GM23338 (cell line): Measurements from ENCODE around the gene TST.

Source experiments
- CREB1 ChIP-seq: fragments of 250-450 bp; sonication (Bioruptor Pico); IDR thresholded peaks from 2 replicates; pipeline ENCODE4 v1.5.0; 2020; ENCODE audit warnings: low read depth, mild to moderate bottlenecking, moderate library complexity
- EZH2 ChIP-seq: fragments of 200-600 bp; sonication (generic); IDR thresholded peaks from one replicate; pipeline ENCODE4 v1.8.0; 2017; ENCODE audit warnings: antibody characterized with exemption, mild to moderate bottlenecking, low read depth; ENCODE audit not compliant: unreplicated experiment
- EZH2phosphoT487 ChIP-seq: fragments of 200-600 bp; sonication (generic); IDR thresholded peaks from one replicate; pipeline ENCODE4 v1.8.1; 2018; ENCODE audit warnings: antibody characterized with exemption; ENCODE audit not compliant: unreplicated experiment
- JUNB ChIP-seq: IDR thresholded peaks from one replicate; pipeline ENCODE4 v1.6.1; 2016; ENCODE audit warnings: antibody characterized with exemption; ENCODE audit not compliant: unreplicated experiment
- NANOG ChIP-seq: IDR thresholded peaks from 2 replicates; pipeline ENCODE4 v1.6.1; 2016; ENCODE audit warnings: antibody characterized with exemption, borderline replicate concordance
- POLR2AphosphoS5 ChIP-seq: IDR thresholded peaks from 2 replicates; pipeline ENCODE4 v1.6.1; 2016; ENCODE audit warnings: antibody characterized with exemption, low read depth
- STAT1 ChIP-seq: IDR thresholded peaks from one replicate; pipeline ENCODE4 v1.6.1; 2016; ENCODE audit warnings: antibody characterized with exemption; ENCODE audit not compliant: unreplicated experiment
- ZNF114 ChIP-seq: fragments of 250-450 bp; sonication (Bioruptor Pico); IDR thresholded peaks from 2 replicates; pipeline ENCODE4 v1.5.0; 2020; ENCODE audit warnings: mild to moderate bottlenecking, moderate library complexity
- ZNF331 ChIP-seq: fragments of 250-450 bp; sonication (Bioruptor Pico); IDR thresholded peaks from 2 replicates; pipeline ENCODE4 v1.5.0; 2020; ENCODE audit warnings: low read depth, mild to moderate bottlenecking, moderate library complexity
- TF ChIP-seq, protein P1 (sequence below), 2 experiments: fragments of 200-600 bp in 1 of 2; sonication (generic) in 1 of 2; conservative IDR thresholded peaks; 2 replicates each; pipeline versions ENCODE4 v1.5.1 to v1.6.1; 2016 to 2017; ENCODE audit warnings: antibody characterized with exemption in 2 of 2, low read depth in 2 of 2, mild to moderate bottlenecking in 2 of 2, moderate library complexity in 1 of 2
- TF ChIP-seq, protein P2 (sequence below): IDR thresholded peaks from one replicate; pipeline ENCODE4 v1.6.1; 2018; ENCODE audit warnings: antibody characterized with exemption; ENCODE audit not compliant: unreplicated experiment
- TF ChIP-seq, protein P3 (sequence below): fragments of 250-450 bp; sonication (Bioruptor Pico); IDR thresholded peaks from 2 replicates; pipeline ENCODE4 v1.5.0; 2020; ENCODE audit warnings: mild to moderate bottlenecking, moderate library complexity
- TF ChIP-seq, protein P4 (sequence below): IDR thresholded peaks from 2 replicates; pipeline ENCODE4 v1.6.1; 2016; ENCODE audit warnings: antibody characterized with exemption

GRCh38 chr22:37057226-37057625, 38.0 kb upstream of the TST start:
- no peak for TF ChIP-seq EZH2
- TF ChIP-seq, protein P1, sequence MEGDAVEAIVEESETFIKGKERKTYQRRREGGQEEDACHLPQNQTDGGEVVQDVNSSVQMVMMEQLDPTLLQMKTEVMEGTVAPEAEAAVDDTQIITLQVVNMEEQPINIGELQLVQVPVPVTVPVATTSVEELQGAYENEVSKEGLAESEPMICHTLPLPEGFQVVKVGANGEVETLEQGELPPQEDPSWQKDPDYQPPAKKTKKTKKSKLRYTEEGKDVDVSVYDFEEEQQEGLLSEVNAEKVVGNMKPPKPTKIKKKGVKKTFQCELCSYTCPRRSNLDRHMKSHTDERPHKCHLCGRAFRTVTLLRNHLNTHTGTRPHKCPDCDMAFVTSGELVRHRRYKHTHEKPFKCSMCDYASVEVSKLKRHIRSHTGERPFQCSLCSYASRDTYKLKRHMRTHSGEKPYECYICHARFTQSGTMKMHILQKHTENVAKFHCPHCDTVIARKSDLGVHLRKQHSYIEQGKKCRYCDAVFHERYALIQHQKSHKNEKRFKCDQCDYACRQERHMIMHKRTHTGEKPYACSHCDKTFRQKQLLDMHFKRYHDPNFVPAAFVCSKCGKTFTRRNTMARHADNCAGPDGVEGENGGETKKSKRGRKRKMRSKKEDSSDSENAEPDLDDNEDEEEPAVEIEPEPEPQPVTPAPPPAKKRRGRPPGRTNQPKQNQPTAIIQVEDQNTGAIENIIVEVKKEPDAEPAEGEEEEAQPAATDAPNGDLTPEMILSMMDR (conservative IDR thresholded peaks at IDR 0.05; ENCODE audit: low read depth in 2 of 2) = no peak
- TF ChIP-seq, protein P2, sequence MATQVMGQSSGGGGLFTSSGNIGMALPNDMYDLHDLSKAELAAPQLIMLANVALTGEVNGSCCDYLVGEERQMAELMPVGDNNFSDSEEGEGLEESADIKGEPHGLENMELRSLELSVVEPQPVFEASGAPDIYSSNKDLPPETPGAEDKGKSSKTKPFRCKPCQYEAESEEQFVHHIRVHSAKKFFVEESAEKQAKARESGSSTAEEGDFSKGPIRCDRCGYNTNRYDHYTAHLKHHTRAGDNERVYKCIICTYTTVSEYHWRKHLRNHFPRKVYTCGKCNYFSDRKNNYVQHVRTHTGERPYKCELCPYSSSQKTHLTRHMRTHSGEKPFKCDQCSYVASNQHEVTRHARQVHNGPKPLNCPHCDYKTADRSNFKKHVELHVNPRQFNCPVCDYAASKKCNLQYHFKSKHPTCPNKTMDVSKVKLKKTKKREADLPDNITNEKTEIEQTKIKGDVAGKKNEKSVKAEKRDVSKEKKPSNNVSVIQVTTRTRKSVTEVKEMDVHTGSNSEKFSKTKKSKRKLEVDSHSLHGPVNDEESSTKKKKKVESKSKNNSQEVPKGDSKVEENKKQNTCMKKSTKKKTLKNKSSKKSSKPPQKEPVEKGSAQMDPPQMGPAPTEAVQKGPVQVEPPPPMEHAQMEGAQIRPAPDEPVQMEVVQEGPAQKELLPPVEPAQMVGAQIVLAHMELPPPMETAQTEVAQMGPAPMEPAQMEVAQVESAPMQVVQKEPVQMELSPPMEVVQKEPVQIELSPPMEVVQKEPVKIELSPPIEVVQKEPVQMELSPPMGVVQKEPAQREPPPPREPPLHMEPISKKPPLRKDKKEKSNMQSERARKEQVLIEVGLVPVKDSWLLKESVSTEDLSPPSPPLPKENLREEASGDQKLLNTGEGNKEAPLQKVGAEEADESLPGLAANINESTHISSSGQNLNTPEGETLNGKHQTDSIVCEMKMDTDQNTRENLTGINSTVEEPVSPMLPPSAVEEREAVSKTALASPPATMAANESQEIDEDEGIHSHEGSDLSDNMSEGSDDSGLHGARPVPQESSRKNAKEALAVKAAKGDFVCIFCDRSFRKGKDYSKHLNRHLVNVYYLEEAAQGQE = no peak
- no peak for TF ChIP-seq POLR2AphosphoS5
- TF ChIP-seq, protein P3, sequence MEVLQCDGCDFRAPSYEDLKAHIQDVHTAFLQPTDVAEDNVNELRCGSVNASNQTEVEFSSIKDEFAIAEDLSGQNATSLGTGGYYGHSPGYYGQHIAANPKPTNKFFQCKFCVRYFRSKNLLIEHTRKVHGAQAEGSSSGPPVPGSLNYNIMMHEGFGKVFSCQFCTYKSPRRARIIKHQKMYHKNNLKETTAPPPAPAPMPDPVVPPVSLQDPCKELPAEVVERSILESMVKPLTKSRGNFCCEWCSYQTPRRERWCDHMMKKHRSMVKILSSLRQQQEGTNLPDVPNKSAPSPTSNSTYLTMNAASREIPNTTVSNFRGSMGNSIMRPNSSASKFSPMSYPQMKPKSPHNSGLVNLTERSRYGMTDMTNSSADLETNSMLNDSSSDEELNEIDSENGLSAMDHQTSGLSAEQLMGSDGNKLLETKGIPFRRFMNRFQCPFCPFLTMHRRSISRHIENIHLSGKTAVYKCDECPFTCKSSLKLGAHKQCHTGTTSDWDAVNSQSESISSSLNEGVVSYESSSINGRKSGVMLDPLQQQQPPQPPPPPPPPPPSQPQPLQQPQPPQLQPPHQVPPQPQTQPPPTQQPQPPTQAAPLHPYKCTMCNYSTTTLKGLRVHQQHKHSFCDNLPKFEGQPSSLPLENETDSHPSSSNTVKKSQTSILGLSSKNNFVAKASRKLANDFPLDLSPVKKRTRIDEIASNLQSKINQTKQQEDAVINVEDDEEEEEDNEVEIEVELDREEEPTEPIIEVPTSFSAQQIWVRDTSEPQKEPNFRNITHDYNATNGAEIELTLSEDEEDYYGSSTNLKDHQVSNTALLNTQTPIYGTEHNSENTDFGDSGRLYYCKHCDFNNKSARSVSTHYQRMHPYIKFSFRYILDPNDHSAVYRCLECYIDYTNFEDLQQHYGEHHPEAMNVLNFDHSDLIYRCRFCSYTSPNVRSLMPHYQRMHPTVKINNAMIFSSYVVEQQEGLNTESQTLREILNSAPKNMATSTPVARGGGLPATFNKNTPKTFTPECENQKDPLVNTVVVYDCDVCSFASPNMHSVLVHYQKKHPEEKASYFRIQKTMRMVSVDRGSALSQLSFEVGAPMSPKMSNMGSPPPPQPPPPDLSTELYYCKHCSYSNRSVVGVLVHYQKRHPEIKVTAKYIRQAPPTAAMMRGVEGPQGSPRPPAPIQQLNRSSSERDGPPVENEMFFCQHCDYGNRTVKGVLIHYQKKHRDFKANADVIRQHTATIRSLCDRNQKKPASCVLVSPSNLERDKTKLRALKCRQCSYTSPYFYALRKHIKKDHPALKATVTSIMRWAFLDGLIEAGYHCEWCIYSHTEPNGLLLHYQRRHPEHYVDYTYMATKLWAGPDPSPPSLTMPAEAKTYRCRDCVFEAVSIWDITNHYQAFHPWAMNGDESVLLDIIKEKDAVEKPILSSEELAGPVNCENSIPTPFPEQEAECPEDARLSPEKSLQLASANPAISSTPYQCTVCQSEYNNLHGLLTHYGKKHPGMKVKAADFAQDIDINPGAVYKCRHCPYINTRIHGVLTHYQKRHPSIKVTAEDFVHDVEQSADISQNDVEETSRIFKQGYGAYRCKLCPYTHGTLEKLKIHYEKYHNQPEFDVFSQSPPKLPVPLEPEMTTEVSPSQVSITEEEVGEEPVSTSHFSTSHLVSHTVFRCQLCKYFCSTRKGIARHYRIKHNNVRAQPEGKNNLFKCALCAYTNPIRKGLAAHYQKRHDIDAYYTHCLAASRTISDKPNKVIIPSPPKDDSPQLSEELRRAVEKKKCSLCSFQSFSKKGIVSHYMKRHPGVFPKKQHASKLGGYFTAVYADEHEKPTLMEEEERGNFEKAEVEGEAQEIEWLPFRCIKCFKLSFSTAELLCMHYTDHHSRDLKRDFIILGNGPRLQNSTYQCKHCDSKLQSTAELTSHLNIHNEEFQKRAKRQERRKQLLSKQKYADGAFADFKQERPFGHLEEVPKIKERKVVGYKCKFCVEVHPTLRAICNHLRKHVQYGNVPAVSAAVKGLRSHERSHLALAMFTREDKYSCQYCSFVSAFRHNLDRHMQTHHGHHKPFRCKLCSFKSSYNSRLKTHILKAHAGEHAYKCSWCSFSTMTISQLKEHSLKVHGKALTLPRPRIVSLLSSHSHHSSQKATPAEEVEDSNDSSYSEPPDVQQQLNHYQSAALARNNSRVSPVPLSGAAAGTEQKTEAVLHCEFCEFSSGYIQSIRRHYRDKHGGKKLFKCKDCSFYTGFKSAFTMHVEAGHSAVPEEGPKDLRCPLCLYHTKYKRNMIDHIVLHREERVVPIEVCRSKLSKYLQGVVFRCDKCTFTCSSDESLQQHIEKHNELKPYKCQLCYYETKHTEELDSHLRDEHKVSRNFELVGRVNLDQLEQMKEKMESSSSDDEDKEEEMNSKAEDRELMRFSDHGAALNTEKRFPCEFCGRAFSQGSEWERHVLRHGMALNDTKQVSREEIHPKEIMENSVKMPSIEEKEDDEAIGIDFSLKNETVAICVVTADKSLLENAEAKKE (CRISPR knock-in tag) = no peak
- no peak for TF ChIP-seq ZNF114 (CRISPR knock-in tag)
- TF ChIP-seq JUNB = no peak
- TF ChIP-seq ZNF331 (CRISPR knock-in tag) = no peak
- TF ChIP-seq CREB1 (CRISPR knock-in tag) = no peak
- no peak for TF ChIP-seq EZH2phosphoT487
- TF ChIP-seq, protein P4, sequence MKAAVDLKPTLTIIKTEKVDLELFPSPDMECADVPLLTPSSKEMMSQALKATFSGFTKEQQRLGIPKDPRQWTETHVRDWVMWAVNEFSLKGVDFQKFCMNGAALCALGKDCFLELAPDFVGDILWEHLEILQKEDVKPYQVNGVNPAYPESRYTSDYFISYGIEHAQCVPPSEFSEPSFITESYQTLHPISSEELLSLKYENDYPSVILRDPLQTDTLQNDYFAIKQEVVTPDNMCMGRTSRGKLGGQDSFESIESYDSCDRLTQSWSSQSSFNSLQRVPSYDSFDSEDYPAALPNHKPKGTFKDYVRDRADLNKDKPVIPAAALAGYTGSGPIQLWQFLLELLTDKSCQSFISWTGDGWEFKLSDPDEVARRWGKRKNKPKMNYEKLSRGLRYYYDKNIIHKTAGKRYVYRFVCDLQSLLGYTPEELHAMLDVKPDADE = no peak
- TF ChIP-seq STAT1 = no peak
- TF ChIP-seq NANOG = no peak
